Rectal smooth muscle tissue (tissue), 1 donor: ENCODE data around the gene EEF1AKMT2.
"Not testable (repeated sequence)": the region's sequence is repeated elsewhere in the genome, so short reads cannot be mapped to it uniquely, and the experiment has no call there.

Experiments used
- H3K27ac ChIP-seq: one replicate; pipeline ENCODE4 v1.7.0; 2013; ENCODE audit warnings: low read depth, low read length, inconsistent platforms
- H3K27me3 ChIP-seq: one replicate; pipeline ENCODE4 v1.7.0; 2013; ENCODE audit warnings: low read length; ENCODE audit not compliant: control insufficient read depth, insufficient read depth
- H3K36me3 ChIP-seq: one replicate; pipeline ENCODE4 v1.7.0; 2013; ENCODE audit warnings: low read length; ENCODE audit not compliant: control insufficient read depth, insufficient read depth
- H3K4me1 ChIP-seq: one replicate; pipeline ENCODE4 v1.7.0; 2013; ENCODE audit warnings: low read length; ENCODE audit not compliant: control insufficient read depth, insufficient read depth
- H3K4me3 ChIP-seq: one replicate; pipeline ENCODE4 v1.7.0; 2013; ENCODE audit warnings: low read length
- H3K9ac ChIP-seq: one replicate; pipeline ENCODE4 v1.7.0; 2013; ENCODE audit warnings: low read length

The EEF1AKMT2 gene

DNA sequence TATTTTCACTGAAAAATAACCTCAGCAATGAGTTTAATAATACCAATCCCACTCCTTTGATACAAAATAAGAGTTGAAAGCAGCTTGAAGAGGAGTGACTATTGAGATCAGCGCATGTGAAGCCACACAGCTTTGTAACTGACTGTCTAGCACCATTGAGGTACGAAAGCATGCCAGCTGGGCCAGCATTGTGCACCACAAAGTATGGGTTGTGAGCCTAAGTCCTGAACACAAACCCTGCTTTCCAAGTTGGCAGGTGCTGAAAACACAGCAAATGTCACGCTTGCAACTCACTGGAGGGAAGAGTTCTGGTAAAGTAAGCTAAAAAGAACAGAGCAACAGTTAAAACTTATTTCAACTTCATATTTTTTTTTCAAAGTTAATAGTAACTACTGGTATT is 43.5 kb downstream of the EEF1AKMT2 start:
- no peak overlapping the region for H3K27ac ChIP-seq
- no peak overlapping the region for H3K9ac ChIP-seq
- no peaks in the 10 kb centered on the region for H3K36me3 ChIP-seq
- H3K4me1 ChIP-seq = peaks cover 7% of the 10 kb centered on the region
- H3K4me3 ChIP-seq = no peak overlapping the region
- H3K27me3 ChIP-seq = no peaks in the 10 kb centered on the region

DNA sequence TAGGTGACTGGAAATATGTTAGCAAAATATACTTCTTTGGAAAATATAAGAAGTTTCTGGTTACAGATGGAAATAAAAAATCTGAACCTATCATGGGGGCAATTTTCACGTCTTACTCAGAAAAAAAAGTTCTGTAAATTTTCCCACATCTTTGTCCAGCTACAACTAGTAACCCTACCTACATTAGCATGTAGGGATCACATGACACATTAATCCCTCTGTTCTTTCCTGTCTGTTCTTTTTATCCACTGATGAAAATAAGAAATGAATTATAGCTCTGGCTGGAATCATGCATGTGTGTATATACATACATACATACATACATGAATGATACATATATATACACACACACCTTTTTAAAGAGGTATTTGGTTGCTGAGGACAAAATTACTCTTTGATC is 43.9 kb downstream of the EEF1AKMT2 start:
- Histone ChIP-seq H3K9ac (no peak overlapping the region), H3K4me3 (no peak overlapping the region), H3K4me1 (peaks cover 7% of the 10 kb centered on the region), H3K27me3 (no peaks in the 10 kb centered on the region), H3K27ac (no peak overlapping the region), H3K36me3 (no peaks in the 10 kb centered on the region)

DNA sequence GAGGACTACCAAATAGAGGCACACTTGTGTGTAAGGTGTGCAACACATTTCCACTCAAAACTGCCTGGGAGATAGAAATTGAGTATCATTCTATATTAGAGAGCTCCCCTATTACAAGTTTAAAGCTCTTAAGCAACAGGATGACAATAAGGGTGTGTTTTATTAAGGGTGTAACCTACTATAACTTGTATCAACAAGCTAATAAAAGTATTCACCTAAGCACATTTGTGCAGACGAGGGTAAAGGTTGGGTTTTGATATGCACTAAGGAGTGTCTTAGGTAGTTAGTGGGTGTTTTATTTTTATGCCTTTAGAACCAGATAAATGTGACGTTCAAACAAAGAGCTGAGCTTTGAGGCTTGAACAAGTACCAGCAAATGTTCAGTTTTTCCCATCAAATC is 44.7 kb downstream of the EEF1AKMT2 start:
- Histone ChIP-seq H3K27ac (no peak overlapping the region), H3K4me3 (no peak overlapping the region), H3K4me1 (peaks cover 14% of the 10 kb centered on the region), H3K36me3 (no peaks in the 10 kb centered on the region), H3K9ac (no peak overlapping the region), H3K27me3 (no peaks in the 10 kb centered on the region)

DNA sequence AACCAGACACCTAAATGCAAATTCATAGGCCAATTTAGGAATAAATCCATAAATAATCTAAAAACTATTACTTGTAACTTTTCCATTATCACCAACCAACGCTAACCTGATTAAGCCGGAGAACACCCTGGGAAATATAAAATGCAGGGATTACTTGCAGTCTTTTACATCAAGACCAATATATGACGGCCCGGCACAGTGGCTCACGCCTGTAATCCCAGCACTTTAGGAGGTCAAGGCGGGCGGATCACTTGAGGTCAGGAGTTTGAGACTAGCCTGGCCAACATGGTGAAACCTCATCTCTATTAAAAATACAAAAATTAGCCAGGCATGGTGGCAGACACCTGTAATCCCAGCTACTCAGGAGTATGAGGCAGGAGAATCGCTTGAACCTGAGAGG is 45.2 kb downstream of the EEF1AKMT2 start:
- H3K9ac ChIP-seq, H3K4me3 ChIP-seq, H3K27me3 ChIP-seq, H3K27ac ChIP-seq, H3K36me3 ChIP-seq: not testable (repeated sequence)
- H3K4me1 ChIP-seq = peaks cover 19% of the 10 kb centered on the region

DNA sequence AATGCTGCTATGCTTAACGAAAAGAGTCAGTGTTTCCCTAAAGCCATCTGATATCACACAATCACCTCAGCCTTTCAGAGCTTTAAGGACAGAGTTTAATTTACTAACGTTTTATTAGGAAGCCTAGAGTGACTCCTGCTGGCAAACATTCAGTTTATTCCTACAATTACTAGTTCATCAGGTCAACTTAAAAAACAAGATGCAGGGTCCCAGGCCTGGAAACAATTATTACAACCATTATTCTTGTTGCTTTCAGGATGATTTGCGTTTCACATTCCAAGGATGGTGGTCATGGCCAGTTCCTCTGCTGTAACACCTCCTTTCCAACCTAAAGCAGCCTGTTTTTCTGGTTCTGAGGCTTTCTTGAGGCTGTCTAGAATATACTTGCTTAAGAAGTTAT is 46.0 kb downstream of the EEF1AKMT2 start:
- no peak overlapping the region for H3K4me3 ChIP-seq
- H3K27me3 ChIP-seq = no peaks in the 10 kb centered on the region
- H3K36me3 ChIP-seq = no peaks in the 10 kb centered on the region
- peaks cover 27% of the 10 kb centered on the region for H3K4me1 ChIP-seq
- no peak overlapping the region for H3K9ac ChIP-seq
- H3K27ac ChIP-seq = no peak overlapping the region

DNA sequence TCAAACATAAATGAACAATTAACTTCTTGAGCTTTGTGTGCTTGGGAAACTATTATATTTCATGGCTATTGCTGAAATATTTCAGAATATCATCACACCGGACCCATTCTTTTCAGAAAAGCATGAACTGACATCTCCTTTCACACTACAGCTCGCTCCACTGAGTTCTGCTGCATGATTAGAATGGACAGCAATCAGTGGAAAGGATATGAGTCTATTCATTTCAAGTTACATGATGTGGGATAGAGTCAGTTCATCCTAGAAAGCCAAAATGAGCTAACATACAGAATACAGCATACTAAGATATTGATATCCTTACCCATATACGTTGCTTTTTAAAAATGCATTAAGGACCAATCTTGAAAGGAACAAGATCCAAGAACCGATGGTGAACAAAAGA is 46.4 kb downstream of the EEF1AKMT2 start:
- peak overlapping the region; percentile 62 for H3K27ac ChIP-seq
- peaks cover 31% of the 10 kb centered on the region for H3K4me1 ChIP-seq
- H3K27me3 ChIP-seq = no peaks in the 10 kb centered on the region
- no peaks in the 10 kb centered on the region for H3K36me3 ChIP-seq
- no peak overlapping the region for H3K4me3 ChIP-seq
- H3K9ac ChIP-seq = no peak overlapping the region

DNA sequence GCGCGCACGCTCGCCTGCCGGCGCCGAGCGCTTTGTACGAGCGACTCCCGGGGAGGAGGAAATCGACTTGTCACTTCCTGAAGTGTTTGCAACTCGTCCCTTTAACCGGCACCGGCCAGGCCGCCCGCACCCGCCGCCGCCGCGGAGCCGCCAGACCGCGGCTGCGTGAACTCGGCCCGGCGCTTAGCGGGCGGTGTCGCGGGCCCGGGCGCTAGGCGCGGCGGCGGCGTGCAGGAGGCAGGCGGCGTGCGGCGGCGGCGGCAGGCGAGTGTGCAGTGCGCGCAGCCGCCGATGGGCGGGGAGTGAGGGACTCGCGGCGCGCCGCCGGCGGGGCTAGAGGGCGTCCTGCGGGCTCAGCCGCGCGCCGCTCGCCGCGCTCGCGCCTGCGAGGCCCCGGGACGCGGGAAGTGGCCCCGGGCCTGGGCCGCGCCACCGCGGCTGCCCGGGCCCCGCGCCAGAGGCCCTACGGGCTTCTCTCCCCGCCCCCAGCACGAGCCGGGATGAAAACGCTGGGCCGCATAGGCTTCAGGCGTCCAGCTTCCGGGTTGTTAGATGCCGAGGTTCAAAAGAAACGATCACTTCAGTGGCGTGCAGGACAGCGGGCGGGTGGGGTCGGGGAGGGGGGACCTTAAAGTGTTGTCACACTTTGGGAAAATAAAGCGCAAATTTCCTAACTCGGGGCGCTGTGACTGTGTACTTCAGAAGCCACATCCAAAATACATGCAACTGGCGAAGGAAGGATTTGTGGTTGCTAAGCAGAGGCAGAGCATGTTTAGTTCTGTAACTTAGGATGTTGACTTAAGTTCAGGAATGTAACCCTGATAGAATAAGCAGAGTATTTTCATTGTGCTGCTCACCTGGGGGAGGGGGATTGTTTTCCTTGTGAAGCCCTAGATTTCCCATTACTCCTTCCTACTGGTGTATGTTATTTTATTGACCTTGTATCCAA is 47.3 kb downstream of the EEF1AKMT2 start, which contains the start of gene FAM53B:
Gene FAM53B, minus strand, starts transcription at position 277 of the 949 bp plus-strand sequence. CDS start 37,665 bp downstream, outside the sequence.
- Histone ChIP-seq H3K9ac (peak within 1 kb of the TSS; percentile 21), H3K36me3 (no peaks in the 10 kb centered on the region), H3K4me1 (peaks cover 40% of the 10 kb centered on the region), H3K4me3 (peak within 1 kb of the TSS; percentile 77), H3K27ac (peak within 1 kb of the TSS; percentile 79), H3K27me3 (no peaks in the 10 kb centered on the region)

DNA sequence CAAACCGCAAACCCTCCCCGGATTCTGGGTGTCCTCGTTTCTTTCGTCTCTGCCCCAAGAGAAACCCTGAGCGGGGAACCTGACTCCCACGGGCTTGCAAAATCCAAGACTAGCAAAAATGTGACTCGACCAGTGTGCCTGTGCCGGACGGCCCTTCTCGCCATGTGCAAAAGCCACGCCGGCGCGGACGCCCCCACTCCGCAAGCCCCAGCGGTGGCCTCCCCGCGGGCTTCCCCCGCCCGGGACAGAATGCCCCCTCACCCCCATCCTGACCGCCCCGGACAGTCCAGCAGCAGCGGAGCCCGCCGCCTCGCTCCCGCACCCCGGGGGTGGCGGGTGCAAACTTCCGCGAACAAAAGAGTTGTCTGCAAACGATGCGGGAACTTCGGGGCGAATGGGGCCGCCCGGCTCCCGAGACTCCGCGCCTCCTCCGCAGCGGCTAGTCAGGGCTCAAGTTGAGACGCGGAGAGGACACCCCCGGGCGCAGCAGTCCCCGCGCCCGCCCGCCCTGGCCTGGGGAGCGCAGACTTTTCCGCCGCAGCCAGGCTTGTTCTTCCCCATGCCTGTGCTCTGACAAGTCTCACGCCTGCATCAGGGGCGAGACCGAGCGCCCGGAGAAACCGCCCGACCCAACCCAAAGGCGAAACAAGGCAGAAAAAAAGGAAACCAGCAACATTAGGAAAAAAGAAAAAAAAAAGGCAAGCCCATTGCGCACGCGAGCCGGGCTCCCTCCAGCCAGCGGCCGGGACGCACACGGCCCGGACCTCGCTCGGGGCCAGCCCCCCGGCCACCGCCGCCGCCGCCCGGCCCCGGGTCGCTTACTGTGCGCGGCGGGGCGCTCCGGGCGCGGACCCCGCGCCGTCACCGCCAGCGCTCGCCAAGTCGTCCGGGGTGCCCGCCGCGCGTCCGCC is 48.2 kb downstream of the EEF1AKMT2 start:
- H3K36me3 ChIP-seq = no peaks in the 10 kb centered on the region
- H3K4me1 ChIP-seq = peaks cover 49% of the 10 kb centered on the region

DNA sequence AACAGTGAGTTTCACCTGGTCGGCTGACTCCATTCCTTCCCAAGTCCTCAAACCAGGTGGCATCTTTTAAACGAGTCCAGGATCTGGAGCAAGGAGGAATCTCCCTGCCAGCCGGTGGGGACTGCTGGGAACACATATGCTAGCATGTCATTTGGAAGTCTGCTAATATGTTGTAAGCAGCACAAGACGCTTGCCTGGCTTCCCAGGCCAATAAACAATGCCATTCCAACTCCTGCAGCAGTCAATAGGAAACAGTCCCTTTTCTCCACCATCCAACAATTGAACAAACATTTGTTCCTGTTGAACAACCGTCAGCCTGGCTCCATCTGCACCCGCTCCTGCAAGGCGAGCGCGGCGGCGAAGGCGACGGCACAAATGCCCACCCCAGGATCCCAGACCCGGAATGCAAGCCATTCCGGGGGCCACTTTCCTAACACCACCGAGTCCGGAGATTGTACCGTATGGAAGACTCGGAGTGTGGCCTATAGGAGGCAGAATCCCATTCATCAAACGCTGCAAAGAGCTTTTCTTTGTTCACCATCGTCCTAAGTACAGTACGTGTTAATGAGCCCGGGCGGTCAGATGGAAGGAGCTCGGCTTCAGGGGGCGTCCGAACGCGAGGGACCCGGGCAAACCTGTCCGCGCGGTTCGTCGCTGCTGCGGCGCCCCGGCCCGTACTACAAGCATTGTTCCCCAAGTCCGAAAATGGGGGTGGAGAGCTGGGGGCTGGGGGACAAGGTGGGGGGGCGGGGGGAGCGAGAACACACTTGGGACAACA is 49.1 kb downstream of the EEF1AKMT2 start:
- Histone ChIP-seq H3K4me1 (peaks cover 57% of the 10 kb centered on the region), H3K36me3 (no peaks in the 10 kb centered on the region), H3K4me3 (peak overlapping the region; percentile 77), H3K27me3 (no peaks in the 10 kb centered on the region), H3K27ac (peak overlapping the region; percentile 79), H3K9ac (peak overlapping the region; percentile 45)

More for the DNA sequence above, 48.2 kb downstream of the EEF1AKMT2 start:
- Histone ChIP-seq H3K9ac (peak overlapping the region; percentile 21), H3K27me3 (no peaks in the 10 kb centered on the region), H3K27ac (peak overlapping the region; percentile 79), H3K4me3 (peak overlapping the region; percentile 77)

DNA sequence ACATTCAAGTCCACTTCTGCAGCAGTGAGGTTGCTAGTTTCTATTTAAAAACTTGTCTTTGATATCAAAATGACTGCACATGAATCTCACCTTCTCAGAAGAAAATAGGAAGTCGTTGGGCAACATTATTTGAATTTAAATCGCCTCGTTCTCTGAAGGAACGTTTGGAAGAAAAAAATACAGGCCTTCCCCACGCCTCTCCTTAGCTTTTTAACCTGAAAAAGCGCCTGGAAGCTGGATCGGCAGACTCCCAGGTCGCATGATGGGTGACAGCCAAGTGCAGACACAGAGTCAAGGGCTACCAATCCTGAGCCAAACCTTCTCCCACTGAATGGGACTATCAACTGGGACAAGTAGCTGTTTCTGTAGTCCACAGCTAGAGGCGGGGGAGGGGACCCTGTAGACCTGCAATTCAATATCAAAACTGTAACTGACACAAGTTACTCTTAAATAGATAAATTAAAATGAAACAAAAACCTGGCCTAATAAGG is 49.7 kb downstream of the EEF1AKMT2 start:
- Histone ChIP-seq H3K4me3 (peak overlapping the region; percentile 77), H3K9ac (no peak overlapping the region), H3K27ac (peak overlapping the region; percentile 79)

DNA sequence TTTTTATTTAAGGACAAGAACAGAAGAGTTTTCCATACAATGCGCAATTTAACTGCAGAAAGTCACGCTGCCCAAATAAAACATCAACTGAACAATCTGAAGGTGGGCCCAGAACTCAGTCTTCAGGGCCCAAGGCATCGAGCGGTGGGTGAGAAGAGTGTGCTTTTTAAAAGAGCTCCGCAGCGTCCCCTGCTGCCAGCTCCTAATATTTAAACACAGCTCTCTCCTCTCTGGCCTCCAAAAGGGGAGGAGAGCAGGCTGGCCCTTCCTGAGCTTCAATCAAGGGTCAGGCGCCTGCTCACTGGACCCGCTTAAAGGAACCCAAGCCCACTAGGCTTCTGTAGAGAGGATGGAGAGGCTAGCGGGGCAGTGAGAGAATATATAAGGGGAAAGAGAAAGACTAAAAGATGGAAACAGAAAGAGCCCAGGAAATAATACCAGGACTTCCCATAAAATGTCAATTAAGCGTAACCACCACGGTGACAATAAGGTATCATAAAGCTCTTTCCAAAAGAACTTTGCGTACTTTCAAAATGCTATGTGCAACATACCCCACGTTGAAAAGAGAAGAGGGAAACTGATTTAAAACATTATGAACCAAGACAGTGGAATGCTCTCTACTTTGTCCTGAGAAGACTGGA is 50.3 kb downstream of the EEF1AKMT2 start:
- Histone ChIP-seq H3K36me3 (no peaks in the 10 kb centered on the region), H3K4me3 (peak overlapping the region; percentile 77), H3K27ac (peak overlapping the region; percentile 79), H3K9ac (no peak overlapping the region), H3K27me3 (no peaks in the 10 kb centered on the region), H3K4me1 (peaks cover 68% of the 10 kb centered on the region)

More for the DNA sequence above, 49.7 kb downstream of the EEF1AKMT2 start:
- Histone ChIP-seq H3K27me3 (no peaks in the 10 kb centered on the region), H3K36me3 (no peaks in the 10 kb centered on the region), H3K4me1 (peaks cover 63% of the 10 kb centered on the region)
